ENCODE data around the gene ZNF287.
"Not testable (repeated sequence)": the region's sequence is repeated elsewhere in the genome, so short reads cannot be mapped to it uniquely, and the experiment has no call there.

Gene ZNF287

GRCh38 chr17:16568541-16569357 is at the start of gene ZNF287:
Gene ZNF287, minus strand, starts transcription at chr17:16569204. Its CDS starts 1,473 bp downstream, at chr17:16567731.
- DNase-seq (ENCODE audit: low read depth) = peak; percentile 85

GRCh38 chr17:16617481-16618060 is 48.6 kb upstream of the ZNF287 start:
- no peak for DNase-seq (ENCODE audit: low read depth)

GRCh38 chr17:16599537-16599936 is 30.5 kb upstream of the ZNF287 start:
- DNase-seq (ENCODE audit: low read depth) = no peak

DNA sequence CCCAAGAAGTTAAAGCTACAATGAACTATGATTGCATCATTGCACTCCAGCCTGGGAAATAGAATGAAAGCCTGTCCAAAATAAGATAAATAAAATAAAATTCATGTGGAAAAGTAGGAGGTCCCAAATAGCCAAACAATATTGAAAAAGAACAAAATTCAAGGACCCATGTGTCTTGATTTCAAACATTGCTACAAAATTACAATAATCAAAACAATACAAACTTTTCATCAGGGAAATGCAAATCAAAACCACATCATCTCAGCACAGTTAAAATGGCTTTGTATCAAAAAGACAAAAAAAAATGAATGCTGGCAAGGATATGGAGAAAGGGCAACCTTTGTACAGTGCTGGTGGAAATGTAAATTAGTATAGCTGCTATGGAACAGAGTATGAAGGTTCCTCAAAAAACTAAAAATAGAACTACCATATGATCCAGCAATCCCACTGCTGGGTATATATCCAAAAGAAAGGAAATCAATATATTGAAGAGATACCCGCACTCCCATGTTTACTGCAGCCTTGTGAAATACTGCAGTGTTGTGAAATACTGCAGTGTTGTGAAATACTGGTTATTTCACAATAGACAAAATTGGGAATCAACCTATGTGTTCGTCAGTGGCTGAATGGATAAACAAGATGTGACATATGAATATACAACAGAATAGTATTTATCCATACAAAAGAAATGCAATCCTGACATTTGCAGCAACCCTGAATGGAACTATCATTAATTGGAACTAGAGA is 24.5 kb upstream of the ZNF287 start:
- no peak for DNase-seq (ENCODE audit: low read depth)

GRCh38 chr17:16589097-16589969 is 20.3 kb upstream of the ZNF287 start:
- peak; percentile 83 for DNase-seq (ENCODE audit: low read depth)

DNA sequence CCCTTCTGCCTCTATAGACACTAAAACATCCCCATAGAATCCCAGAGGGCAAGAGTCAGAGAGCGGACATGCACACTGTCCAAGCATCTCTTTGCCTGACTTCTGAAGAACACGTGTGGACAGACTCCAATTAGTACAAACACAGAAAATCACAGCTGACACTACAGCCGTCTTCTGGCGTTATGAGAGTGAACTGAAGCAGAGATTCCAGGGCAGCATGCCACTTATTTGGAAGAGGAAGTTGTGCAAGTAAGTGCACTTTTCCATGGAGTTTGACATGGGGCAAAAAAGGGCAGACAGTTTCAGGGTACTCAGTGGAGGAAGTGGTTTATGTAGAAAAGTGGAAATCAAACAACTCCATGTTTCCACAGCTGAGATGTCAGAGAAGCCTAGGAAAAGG is 16.8 kb upstream of the ZNF287 start:
- no peak for DNase-seq (ENCODE audit: low read depth)

DNA sequence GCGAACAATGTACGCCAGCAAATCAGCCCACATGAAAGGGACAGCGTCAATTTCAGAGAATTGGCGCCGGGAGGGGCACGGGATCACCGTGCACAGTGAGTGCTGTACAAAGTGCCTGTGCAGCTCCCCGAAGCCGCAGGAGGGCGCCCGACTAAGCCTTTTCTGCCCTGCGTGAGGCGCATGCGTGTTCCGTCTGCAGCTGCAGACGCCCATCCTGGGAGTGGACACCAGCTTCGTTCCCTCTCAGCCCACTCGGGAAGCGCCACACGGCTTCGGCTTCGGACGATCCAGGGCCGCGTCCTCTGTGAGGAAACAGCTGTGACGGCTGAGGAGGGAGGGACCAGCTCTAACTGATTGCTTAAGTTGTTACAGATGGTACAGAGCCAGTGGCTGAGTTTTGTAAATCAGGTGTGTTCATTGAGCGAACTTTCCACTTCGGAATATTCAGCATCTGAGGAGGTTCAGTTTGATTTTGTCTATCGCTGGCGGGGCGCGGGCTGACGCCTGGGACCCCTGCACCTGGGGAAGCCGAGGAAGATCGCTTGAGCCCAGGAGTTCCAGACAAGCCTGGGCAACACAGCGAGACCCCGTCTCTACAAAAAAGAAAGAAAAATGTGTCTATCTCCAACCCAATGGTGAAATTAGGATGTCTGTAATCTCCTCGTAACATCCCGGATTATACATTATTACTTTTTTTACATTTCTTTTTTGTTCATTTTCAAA is 15.4 kb upstream of the ZNF287 start:
- DNase-seq (ENCODE audit: low read depth) = peak; percentile 88

DNA sequence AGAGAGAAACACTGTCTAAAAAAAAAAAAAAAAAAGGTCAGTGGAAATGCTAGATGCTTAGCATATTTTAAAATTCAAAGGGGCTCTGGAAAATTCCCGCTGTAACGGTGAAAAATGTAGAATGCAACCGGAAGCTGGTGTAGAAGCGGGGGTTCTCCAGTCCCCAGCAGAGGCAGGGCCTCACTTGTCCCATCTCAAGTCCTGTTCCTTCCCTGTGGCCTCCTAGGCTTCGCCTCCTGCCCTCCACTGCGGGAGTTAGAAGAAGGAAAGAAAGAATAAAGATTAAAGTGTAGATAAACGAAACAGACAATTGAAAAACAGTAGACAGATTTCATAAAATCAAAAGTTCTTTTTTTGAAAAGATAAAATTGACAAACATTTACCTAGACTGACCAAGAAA is 14.8 kb upstream of the ZNF287 start:
- DNase-seq (ENCODE audit: low read depth) = no peak

DNA sequence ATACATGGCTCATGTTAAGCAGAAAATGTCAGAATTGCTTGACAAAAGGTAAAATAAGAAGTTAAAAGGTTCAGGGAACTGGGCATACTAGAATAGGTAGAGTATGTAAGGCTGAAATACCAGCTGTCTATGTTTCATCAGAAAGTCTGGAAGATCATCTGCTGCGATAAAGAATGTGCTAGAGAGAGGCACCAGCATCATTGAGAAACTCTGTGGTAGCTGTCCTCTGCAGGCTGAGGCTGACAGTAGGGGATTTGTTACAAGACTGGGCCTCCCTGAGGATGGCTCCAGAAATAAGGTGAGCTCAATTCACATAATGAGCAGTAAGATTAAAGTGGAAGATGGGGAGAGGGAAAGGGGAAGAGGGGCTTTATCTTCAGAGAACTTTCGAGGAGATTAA is 4.5 kb upstream of the ZNF287 start:
- DNase-seq (ENCODE audit: low read depth) = no peak

- DNase-seq (ENCODE audit: low read depth) = no peak
Observed at GRCh38 chr17:16569358-16569712, 331 bp upstream of the ZNF287 start.

DNA sequence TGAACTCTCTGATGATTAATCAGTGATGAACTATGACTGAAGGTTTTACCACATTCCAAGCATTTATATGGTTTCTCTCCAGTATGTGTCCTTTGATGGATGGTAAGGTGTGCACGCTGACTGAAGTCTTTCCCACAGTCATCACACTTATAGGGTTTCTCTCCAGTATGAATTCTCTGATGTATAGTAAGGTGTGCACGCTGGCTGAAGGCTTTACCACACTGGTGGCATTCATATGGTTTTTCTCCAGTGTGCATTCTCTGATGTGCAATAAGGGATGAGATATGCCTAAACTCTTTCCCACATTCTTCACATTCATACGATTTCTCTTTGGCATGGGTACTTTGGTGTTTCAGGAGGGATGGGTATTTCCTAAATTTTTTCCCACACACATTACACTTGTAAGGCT is 16.4 kb downstream of the ZNF287 start:
- no peak for DNase-seq (ENCODE audit: low read depth)

DNA sequence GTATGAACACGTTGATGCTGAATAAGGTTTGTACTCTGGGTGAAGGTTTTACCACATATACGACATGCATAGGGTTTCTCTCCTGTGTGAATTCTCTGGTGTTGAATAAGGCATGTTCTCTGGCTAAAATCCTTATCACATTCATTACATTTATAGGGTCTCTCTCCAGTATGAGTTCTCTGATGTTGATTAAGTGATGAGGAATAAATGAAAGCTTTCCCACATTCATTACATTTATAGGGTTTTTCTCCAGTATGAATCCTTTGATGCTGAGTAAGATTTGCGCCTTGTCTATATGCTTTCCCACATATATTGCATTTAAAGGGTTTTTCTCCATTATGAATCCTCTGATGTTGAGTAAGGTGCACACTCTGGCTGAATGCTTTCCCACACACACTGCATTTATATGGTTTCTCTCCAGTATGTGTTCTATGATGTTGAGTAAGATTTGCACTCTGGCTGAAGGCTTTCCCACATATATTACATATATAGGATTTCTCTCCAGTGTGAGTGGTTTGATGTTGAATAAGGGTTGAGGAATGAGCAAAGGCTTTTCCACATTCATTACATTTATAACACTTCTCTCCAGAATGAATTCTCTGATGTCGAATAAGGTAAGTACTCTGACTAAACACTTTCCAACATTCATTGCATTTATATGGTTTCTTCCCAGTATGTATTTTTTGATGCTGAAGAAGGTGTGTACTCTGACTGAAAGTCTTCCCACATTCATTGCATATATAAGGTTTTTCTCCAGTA is 16.9 kb downstream of the ZNF287 start:
- DNase-seq (ENCODE audit: low read depth) = no peak

GRCh38 chr17:16537130-16537458 is 31.9 kb downstream of the ZNF287 start:
- DNase-seq (ENCODE audit: low read depth) = no peak

DNA sequence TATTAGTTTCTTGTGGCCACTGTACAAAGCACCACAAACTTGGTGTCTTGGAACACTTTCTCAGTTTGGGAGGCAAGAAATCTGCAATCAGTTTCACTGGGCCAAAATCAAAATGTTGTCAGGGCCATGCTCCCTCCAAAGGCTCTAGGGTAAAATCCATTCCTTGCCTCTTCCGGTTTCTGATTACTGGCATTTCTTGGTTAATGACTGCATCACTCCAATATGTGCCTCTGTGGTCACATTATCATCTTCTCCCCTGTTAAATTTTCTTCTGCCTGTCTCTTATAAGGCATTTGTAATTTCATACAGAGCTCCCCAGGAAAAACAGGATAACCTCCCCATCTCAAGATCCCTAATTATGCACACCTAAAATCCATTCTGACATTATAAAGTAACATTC is 34.8 kb downstream of the ZNF287 start:
- no peak for DNase-seq (ENCODE audit: low read depth)

DNA sequence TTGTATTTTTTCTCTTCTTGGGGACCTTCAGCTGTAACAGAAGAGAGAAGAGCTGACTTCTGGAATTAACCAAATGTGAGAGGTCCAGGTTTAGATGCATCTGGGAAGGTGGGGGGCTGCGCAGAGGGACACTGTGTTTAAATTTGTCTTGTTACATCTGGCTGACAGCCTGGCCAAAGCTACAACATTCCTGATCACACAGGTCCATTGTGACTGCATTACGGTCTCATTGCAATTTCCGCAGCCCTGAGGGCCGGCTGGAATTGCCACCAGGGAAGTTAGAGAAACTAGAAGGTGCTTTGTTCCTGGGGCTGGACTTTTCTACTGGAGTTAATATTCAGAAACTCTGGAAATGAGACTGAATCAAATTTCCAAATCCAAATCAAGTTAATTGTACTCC is 39.1 kb downstream of the ZNF287 start:
- no peak for DNase-seq (ENCODE audit: low read depth)

DNA sequence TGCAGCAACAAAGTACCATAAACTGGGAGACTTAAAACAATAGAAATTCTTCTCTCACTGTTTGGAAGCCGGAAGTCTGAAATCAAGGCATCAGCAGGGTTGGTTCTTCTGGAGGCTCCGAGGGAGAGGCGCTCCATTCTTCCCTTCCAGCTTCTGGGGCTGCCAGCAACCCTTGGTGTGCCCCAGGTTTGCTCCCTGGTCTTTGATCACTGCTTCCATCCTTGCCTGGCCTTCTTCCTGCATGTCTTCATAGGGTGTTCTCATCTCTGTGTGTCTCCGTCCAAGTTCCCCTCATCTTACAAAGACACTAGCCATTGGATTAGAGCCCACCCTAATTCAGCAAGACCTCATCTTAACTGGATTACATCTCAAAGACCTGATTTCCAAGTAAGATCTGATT is 41.7 kb downstream of the ZNF287 start:
- DNase-seq (ENCODE audit: low read depth) = no peak

DNA sequence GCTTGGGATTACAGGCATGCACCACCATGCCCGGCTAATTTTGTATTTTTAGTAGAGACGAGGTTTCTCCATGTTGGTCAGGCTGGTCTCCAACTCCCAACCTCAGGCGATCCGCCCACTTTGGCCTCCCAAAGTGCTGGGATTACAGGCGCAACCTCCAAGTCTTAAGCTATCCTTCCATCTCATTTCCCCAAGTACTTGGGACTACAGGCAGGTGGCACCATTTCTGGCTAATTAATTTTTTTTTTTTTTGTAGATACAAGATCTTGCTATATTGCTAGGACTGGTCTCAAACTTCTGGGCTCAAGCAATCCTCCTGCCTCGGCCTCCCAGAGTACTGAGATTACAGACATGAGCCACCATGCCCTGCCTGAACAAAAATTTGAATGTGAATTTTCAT is 43.4 kb downstream of the ZNF287 start:
- not testable (repeated sequence) for DNase-seq (ENCODE audit: low read depth)

GRCh38 chr17:16521070-16521727 is 47.8 kb downstream of the ZNF287 start:
- peak; percentile 23 for DNase-seq (ENCODE audit: low read depth)

DNA sequence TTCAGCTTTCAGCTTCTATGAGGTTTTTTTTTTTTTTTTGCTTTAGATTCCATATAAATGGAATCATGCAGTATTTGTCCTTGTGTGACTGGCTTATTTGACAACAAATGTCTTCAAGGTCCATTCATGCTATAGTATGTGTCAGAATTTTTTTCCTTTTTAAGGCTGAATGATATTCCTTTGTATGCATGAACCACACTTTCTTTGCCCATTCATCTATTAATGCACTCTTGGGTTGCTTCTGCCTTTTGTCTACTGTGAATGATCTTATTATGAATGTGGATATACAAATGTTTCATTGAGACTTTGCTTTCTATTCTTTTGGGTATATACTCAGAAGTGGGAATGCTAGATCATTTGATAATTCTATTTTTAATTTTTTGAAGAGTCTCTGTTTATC is 50.0 kb downstream of the ZNF287 start:
- DNase-seq (ENCODE audit: low read depth) = no peak

DNA sequence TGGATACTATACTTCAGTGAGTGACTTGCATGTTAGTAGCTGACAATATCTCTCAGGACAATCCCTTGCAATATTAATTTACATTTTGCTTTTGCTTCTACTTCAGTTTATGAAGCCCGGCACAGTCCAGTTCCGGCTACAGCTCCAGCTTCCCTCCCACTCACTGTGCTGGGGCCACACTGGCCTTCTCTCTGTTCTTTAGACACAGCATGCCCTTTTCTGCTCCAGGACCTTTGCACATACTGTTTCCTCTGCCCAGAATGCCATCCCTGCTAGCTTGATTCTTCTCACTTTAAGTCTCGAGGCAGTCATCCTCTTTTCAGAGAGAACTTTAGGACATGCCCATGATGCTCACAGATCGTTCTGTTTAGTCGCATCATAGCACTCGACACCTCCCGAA is 51.5 kb downstream of the ZNF287 start:
- no peak for DNase-seq (ENCODE audit: low read depth)
